ENCODE data around the gene PLCB2.

PLCB2 gene

GRCh38 chr15:40301467-40302179 lies 6.1 kb downstream of the PLCB2 start:
- DNase-seq, result no peak

DNA sequence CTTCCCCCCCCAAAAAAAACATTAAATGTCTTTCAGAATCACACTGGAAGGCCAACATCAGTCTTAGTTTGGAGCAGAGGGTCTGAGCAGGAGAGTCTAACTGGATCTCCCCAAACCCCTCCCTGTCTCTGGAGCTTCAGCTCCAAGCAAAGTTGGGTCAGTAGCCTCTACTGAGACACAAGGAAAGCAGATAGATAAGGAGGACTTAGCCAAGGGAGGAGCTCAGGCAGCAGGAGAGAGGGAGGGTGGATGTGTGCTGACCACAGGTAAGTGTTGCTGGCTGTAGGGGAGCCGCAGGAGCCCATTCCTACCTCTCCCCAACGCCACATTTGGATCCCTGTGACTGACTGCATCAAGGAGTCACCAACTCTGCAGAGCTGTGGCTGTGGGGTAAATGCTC lies 7.0 kb downstream of the PLCB2 start:
- no peak for DNase-seq

- no peak for DNase-seq
Observed at GRCh38 chr15:40300367-40300766, 7.4 kb downstream of the PLCB2 start.

GRCh38 chr15:40298216-40298935 lies 9.4 kb downstream of the PLCB2 start:
- no peak for DNase-seq

- DNase-seq, result no peak
Observed at GRCh38 chr15:40297356-40297755, 10.4 kb downstream of the PLCB2 start.

DNA sequence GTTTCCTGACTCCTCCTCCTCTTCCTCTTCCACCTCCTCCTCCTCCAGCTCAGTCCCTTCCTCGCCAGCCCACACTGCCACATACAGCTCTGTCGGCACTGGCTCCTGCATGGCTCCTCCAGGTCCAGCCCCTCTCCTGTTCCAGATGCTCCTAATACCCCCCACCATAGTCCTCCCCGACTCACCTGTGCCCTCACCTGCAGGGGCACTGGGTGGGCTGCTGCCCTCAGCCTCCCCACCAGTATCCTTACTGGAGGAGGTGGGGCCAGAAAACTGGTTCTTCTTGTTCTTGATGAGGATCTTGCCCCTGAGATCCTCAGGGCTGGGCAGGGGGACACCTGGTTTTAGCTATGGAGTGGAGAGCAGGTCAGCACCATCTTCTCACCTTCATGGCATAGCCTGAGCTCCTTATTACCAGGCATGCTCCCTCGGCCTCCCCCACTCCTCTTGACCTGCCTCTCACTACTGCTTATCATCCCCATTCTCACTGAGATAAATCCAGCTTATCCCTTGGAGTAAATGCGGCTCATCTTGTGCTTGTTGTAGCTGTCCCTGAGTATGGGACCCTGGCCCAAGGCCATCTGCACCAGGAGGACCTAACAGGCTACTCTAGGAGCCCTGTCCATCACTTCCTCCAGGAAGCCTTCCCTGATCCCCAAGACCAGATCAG lies 11.0 kb downstream of the PLCB2 start:
- no peak for DNase-seq

- DNase-seq, result no peak
Observed at GRCh38 chr15:40295877-40296560, 11.7 kb downstream of the PLCB2 start.

DNA sequence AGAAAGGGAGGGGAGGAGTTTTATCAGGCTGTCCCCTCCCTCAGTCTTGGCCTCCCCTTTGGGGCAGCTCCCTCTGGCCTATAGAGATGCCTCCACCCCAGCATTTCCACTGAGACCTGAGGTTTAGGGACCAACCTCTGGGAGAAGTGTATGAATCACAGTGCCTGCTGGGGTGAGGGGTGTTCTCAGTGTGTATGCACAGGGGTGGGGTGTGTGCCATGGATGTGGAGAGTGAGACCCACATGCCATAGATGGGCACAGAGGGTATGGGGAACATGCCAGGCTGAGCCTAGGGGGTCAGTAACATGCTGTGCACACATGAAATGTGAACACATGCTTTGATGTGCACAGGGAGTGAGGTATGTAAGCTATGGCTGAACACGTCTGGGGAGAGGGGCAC lies 12.4 kb downstream of the PLCB2 start:
- no peak for DNase-seq

DNA sequence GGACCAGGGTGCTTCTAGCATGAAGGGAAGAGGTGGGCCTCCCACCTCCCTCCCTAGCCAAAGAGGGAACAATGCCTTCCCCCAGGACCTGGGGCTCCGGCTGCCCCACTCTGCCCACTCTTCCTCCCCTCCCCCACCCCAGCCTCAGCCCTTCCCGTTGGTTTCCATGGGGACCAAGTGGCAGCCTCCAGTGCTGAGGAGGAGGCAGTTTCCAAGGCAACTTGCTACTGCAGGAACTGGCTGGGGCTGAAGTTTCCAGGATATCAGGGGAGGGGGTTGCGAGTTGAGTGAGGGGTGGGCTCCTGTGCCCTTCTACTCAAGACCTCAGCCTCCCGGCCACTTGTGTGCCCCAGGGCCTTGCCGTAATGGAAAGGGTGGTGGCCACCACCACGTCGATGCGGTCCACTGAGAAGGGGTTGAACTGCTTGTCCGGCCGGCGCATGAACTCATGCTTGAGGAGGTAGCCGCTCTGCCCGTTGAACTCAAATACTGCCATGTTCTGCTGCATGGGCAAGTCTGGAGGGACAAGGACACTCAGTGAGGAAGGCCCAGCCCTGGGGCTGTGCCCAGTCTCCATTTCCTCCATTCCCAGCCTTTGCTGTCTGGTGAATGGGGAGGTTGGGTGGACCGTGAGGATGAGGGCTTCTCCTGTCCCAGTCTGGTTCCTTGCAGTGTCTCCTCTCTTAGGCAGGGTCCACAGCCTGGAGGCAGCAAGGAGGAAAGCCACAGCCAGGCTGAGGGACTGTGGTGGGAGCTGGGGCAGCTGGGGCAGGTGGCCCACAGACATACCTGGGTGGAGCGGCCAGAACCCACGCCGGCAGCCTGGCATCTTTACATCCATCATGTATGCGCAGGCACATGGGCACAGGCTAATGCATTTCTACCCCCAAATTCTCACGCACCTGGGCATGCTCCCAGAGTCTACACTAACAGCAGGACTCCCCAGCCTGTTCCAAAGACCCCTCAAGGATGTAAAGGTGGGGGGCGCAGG lies 13.5 kb downstream of the PLCB2 start:
- DNase-seq, result no peak

GRCh38 chr15:40293006-40293405 lies 14.7 kb downstream of the PLCB2 start:
- DNase-seq, result no peak

DNA sequence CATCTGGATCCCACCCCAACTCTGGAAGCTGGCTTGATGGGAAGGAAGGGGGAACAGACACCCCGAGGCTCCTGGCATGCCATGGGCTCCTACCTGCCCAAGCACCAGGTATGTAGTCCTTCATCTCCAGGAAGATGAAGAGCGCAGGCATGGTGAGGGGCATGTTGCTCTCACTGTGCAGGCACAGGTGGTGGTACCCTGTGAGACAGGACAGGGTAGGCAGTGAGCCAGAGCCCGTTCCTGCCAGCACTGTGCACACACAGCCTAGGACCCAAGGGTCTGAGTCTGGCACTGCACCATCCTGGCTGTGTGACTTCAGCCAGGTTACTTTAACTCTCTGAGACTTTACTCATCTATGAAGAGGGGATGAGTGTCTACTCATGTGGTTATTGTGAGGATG lies 15.5 kb downstream of the PLCB2 start:
- no peak for DNase-seq

- no peak for DNase-seq
Observed at GRCh38 chr15:40290918-40291574, 16.7 kb downstream of the PLCB2 start.

- no peak for DNase-seq
Observed at GRCh38 chr15:40290545-40290917, 17.2 kb downstream of the PLCB2 start.

GRCh38 chr15:40289140-40289775 lies 18.5 kb downstream of the PLCB2 start:
- DNase-seq, result no peak

GRCh38 chr15:40287968-40288367 lies 19.8 kb downstream of the PLCB2 start:
- no peak for DNase-seq

GRCh38 chr15:40287505-40287904 lies 20.2 kb downstream of the PLCB2 start:
- no peak for DNase-seq

DNA sequence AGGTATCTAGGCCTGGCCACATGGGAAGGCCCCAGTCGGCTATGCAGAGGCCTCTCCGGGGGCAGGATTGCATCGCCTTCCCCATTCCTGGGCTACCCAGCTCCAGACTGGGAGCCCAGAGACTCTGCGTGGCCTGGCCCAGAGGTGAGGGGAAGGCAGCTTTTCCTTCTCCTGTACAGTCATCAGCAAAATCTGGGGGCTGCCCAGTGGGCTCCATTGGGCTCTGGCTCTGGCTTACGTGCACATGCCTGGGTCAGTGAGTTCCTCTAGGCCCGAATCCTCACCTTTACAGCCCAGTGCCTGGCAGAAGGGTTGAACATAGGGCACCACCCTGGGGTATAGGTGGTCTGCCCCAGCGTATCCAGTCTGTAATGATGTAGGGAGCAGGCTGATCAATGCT lies 20.9 kb downstream of the PLCB2 start:
- no peak for DNase-seq

GRCh38 chr15:40286061-40286532 lies 21.6 kb downstream of the PLCB2 start:
- DNase-seq, result no peak

DNA sequence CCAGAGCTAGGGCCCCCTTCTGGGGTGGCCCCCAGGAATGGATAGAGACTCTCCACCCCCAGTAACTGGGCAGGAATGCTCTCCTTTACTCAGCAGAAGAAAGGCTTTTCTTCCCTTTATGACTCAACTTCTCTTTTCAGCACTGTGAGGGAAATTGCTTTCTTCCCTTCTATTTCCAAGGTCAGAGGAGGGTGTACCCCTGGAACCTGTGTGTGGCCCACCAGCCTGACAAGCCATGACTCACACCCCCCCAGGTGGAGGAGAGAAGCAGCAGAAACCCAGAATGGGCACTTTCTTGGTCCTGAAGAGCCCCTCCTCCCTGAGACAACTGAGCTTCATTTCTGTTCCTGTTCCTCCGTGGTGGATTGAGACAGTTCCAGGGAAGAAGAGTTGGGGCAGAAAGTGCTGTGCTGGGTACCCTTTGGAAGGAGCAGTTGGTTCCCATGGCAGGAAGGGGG lies 22.2 kb downstream of the PLCB2 start:
- no peak for DNase-seq

- no peak for DNase-seq
Observed at GRCh38 chr15:40285151-40285550, 22.6 kb downstream of the PLCB2 start.

Measured in effector CD4-positive, alpha-beta T cell (primary cell).